ENCODE results near the gene SEPTIN5.

Gene SEPTIN5

DNA sequence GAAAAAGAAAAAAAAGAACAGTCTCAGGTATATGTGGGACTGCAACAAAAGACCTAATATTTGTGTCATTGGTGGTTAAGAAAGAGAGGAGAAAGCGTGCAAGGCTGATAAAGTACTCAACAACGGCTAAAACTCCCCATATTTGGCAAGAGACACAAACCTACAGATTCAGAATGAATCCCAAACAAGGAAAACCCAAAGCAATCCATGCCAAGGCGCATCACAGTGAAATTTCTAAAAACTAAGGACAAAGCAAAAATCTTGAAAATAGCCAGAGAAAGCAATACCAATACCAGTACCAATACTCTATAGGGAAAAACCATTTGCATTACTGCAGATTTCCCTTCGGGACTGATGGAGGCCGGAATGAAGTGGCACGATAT is 32.4 kb upstream of the SEPTIN5 start:
- DNase-seq (ENCODE audit: low read depth) = no peak
- no peak overlapping the region for H3K4me3 ChIP-seq (ENCODE audit: control insufficient read depth, low read depth, low read length)
- TF ChIP-seq, protein P1, sequence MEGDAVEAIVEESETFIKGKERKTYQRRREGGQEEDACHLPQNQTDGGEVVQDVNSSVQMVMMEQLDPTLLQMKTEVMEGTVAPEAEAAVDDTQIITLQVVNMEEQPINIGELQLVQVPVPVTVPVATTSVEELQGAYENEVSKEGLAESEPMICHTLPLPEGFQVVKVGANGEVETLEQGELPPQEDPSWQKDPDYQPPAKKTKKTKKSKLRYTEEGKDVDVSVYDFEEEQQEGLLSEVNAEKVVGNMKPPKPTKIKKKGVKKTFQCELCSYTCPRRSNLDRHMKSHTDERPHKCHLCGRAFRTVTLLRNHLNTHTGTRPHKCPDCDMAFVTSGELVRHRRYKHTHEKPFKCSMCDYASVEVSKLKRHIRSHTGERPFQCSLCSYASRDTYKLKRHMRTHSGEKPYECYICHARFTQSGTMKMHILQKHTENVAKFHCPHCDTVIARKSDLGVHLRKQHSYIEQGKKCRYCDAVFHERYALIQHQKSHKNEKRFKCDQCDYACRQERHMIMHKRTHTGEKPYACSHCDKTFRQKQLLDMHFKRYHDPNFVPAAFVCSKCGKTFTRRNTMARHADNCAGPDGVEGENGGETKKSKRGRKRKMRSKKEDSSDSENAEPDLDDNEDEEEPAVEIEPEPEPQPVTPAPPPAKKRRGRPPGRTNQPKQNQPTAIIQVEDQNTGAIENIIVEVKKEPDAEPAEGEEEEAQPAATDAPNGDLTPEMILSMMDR (conservative IDR thresholded peaks at IDR 0.05; ENCODE audit: control insufficient read depth, insufficient read depth, low read depth, low read length) = no peak

- H3K4me3 ChIP-seq (ENCODE audit: control insufficient read depth, low read depth, low read length) = no peak overlapping the region
- no peak for DNase-seq (ENCODE audit: low read depth)
- TF ChIP-seq, protein P1 (conservative IDR thresholded peaks at IDR 0.05; ENCODE audit: control insufficient read depth, insufficient read depth, low read depth, low read length) = no peak
Measured at GRCh38 chr22:19686946-19687345, 27.4 kb upstream of the SEPTIN5 start.

DNA sequence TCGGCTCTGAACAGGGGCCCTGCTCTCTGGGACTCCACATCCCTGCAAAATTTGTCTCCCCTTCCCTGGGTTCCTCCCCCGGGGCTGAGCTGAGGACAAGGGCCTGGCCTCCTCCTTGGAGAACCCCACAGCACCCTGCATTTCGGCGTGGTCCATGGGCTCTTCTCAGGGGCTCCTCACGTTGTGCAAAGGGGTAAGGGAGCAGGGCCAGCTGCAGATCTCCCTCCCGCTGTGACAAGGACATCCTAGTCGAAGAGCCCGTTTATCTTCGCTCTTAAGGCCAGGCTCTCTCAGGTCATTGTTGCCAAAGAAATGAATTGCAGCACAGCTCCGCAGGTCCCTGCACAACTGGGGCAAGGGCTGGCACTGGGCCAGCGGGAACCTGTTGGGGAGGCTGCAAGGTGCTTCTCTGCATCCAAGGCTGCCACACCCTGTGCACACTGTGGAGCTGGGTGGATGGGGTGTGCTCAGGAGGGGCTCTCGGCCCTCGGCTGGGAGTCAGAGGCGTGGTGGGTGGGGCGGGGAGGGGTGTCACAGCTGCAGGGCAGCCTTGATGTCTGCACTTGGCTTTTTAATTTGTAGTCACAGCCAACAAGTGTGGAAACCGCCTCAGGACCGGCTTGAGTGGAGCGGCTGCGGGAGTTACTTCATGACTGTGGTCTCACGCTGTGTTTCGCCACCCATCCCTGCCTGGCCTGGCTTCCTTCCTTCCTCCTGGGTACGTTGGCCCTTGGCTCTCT is 26.6 kb upstream of the SEPTIN5 start:
- TF ChIP-seq, protein P1 (conservative IDR thresholded peaks at IDR 0.05; ENCODE audit: control insufficient read depth, insufficient read depth, low read depth, low read length) = no peak
- H3K4me3 ChIP-seq (ENCODE audit: control insufficient read depth, low read depth, low read length) = no peak overlapping the region
- no peak for DNase-seq (ENCODE audit: low read depth)

DNA sequence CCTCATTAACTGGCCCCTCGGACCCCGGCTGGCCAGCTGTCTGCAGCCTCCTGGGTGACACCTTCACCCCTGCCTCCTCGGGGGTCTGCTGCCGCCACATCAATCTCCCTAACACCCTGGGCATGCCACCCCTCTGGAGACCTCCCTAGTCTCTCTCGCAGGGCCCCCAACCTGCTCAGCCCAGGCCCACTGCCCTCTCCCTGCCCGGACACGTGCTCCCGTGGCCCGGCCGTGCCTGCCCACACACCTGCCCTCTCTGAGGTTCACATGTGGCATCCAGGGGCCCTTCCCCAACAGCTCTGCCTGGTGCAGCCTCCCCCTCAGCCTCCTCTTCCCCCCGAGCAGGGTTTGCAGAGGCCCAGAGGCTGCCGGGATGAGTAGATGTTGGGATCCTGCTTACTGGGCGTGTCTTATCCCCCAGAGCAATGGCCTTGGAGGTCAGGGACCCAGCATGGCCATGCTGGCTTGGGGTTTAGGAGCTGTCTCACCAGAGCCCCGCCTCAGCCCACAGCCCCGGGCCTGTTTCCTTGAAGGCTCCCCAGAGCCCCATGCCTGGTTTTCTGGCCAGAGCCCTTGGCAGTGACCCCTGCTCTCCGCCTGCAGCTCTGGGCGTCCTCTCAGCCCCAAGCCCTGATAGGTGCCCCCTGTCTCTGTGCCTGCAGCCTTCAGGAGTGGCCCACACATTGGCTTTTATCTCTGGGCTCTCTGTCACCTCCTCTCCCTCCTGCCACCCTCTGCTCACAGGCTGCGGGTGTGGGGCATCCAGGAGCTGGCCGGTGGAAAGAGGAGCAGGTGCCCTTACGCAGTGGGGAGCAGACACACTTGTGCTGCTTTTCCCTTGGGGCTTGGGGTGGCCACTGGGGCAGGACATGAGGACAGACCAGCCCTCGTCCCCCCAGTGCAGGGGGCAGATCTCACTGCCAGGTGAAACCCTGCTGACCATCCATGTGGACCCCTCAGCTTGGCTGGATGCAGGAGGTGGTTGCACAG is 25.7 kb upstream of the SEPTIN5 start:
- DNase-seq (ENCODE audit: low read depth) = no peak
- TF ChIP-seq, protein P1 (conservative IDR thresholded peaks at IDR 0.05; ENCODE audit: control insufficient read depth, insufficient read depth, low read depth, low read length) = no peak
- no peak overlapping the region for H3K4me3 ChIP-seq (ENCODE audit: control insufficient read depth, low read depth, low read length)

DNA sequence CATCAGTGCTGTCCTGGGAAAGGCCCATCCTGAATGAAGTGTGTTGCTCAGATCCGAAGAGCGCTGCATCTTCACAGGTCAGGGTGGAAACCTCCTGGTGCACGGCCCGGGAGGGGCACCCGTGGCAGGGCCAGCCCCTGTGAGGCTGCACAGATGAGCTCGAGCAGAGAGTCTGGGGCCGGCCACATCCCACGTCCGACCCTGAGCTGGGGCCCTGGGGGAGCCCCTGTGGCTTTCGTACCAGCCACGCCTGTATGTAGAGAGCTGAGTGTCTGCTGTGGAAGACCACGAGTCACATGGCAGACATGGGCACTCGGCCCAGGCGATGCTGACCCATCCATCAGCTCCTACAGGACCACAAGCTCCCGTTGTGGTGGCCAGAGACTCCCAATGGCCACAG is 24.9 kb upstream of the SEPTIN5 start:
- TF ChIP-seq, protein P1 (conservative IDR thresholded peaks at IDR 0.05; ENCODE audit: control insufficient read depth, insufficient read depth, low read depth, low read length) = no peak
- DNase-seq (ENCODE audit: low read depth) = no peak
- H3K4me3 ChIP-seq (ENCODE audit: control insufficient read depth, low read depth, low read length) = no peak overlapping the region

- TF ChIP-seq, protein P1 (conservative IDR thresholded peaks at IDR 0.05; ENCODE audit: control insufficient read depth, insufficient read depth, low read depth, low read length) = no peak
- H3K4me3 ChIP-seq (ENCODE audit: control insufficient read depth, low read depth, low read length) = peak overlapping the region; percentile 34
- DNase-seq (ENCODE audit: low read depth) = no peak
Measured at GRCh38 chr22:19691007-19691720, 23.1 kb upstream of the SEPTIN5 start.
